Stimulated activated CD4-positive, alpha-beta T cell treated with anti-CD3 and anti-CD28 coated beads, Interleukin-1b, Interleukin-23, amount 100 ng/mL, for 4 hours (primary cell): Measurements from ENCODE around the gene CA10.

Experiments used
- DNase-seq, 2 donors: peaks; one replicate each; pipeline ENCODE4 v3.0.0-alpha.2; 2020; ENCODE audit warnings: low read depth in 2 of 2

The CA10 gene

DNA sequence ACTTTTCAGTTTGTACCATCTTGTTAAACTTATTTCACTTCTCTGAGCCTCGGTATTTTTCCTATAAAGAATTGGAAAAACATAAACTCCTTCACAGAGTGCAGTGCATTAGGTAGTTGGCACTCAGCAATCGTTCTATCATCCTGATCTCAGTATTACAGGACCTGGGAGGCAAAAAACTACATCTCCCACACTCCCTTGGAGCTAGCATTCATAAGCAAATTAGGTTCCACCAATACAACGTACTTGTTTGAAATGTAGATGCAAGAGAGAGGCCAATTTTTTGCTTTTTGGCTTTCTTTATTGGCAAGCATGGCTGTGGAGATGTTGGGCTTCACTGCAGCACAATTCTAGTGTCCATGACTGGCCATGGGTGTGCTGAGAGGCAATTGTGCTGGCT is 285.2 kb downstream of the CA10 start:
- no peak for DNase-seq

DNA sequence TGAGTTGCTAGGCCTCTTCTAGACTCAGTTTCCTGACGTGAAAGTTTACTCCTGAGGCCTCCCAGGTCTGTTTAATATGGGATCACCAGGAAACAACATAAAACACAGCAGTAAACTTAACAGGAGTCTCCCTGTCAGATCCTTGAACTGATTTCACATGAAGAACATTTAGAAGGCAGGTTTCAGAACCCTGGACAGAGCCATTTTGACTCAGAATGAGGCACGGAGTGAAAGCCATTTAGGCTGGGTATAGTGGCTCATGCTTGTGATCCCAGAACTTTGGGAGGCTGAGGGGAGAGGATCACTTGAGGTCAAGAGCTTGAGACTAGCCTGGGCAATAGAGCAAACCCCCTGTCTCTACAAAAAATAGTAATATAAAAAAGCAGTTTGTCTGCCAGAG is 289.1 kb downstream of the CA10 start:
- no peak for DNase-seq

DNA sequence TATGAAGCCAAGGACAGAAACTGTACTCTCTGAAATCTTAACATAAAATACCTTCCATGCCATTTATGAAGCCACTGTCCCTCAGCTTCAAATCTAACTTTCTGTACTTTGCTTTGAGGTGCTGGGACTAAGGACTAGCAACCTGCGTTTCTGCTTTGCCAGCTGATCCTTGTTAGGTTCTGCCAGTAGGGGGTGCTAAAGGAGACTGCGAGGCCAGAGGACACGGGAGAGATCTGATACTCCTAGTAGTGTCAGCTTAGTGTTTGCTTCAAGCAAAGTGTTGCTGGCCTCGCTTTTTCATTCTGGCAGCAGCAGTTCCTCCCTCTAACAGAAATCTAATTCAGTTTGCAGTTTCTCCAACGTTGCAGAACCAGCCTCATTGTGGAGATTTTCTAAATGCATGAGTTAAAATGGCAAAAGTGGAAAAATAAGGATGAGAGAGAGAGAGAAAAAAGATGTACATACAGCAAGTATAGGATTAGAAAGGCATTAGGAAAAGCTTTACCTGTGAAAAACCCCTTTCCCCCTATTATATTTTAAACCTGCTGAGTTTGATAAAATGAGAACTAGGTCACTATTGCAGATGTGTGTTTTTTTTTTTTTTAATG is 297.5 kb downstream of the CA10 start:
- no peak for DNase-seq

DNA sequence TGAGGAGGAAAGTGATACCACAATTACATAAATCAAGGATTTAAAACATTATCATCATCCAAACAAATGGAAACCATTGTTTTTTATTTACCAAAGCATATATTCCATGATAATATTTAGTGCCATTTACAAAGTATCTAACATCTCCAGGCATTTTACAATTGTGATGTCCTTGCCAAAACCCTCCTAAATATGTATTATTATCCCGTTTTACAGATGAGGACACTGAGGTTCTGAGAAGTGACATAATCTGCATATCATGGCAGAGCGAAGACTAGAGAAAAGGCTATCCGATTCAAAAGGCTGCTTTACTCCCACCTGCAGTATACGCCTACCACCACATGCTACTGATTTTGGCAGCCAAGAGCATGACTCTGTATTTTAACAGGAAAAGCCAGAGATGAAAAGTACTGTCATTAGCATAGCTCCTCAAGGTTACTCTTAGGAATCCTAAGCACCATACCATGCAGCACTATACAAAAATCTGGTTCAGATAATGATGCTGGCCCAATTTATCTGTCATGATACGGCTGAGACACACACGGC is 301.4 kb downstream of the CA10 start:
- no peak for DNase-seq

DNA sequence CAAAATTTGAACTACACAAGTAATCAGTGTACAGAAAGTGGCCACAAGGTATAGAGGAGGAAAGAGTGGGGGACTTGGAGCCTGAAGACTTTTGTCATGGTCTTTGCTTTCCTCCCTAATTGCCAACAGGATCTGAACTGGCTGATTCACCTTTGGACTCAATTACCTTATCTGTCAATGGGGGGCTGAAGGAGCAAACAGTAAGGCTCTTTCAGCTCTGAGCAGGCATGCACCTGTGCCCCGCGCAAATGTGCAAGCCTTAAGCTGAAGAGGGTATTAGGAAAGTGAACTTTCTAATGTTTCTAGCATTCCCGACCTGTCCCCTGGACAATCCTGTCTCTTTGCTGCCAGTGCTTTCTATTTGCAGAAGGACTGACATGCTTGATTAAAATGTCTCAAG is 302.7 kb downstream of the CA10 start:
- DNase-seq = no peak

DNA sequence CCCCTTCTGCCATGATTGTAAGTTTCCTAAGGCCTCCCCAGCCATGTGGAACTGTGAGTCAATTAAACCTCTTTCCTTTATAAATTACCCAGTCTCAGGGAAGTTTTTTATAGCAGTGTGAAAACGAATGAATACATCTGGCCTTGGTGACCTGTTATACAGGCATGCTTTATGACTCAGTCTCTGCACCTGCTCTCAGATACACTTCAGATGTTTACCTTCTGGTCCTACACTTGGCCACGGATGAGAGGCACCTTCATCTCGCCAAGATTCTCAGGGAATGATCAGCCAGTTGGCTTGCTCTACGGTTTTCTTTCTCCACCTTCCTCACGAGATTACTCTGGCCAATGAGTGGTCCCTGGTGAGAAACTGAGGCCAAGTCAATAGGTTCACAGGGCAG is 304.7 kb downstream of the CA10 start:
- no peak for DNase-seq

DNA sequence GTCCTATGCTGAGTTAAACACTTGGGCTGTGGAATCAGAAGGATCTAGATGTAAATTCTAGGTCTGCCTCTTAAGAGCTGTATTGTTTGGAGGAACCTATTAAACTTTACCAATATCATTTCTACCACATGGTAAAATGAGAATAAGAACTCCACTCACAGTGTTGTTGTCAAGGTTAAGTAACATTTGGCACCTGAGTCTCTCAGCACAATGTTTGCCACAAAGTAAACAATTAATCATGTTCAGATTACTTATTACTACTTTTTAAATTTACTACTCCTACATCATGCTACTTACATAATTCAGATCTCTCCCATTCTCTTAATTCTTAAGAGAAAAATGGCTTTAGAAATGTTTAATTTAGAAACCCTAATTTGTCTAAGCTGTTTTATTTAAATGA is 305.9 kb downstream of the CA10 start:
- no peak for DNase-seq

DNA sequence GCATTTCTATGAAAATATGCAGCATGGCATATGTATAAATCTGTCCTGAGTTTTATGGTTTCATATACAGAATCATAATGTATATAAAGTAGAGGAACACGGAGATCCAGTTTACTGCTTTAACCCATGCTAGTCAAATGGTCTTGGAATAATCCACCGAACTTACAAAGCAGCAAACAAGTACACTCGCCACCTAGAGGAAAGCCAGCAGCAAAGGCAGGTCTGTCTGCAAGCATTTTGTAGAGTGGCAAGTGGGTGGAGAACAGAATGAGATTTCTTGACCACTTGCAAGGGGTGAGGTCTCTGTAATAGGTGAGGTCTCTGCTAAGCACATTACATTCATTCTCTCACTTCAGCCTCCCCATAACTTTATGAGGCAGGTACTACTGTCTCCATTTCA is 308.3 kb downstream of the CA10 start:
- no peak for DNase-seq

DNA sequence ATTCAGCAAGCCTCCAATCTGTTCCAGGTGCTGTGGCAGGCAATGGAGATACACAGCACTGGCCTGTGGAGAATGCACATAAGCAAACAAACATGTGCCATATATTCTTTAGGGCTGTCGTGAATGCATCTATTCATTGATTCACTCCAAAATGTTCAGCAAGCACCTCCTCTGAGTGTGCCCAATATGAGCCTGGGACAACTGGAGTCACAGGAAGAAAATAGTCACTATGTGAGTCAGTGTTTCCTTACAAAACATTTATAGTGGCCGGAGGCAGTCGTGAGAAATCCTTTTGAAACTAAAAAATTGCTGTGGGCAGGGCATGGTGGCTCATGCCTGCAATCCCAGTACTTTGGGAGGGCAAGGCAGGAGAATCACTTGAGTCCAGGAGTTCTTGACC is 310.1 kb downstream of the CA10 start:
- no peak for DNase-seq

DNA sequence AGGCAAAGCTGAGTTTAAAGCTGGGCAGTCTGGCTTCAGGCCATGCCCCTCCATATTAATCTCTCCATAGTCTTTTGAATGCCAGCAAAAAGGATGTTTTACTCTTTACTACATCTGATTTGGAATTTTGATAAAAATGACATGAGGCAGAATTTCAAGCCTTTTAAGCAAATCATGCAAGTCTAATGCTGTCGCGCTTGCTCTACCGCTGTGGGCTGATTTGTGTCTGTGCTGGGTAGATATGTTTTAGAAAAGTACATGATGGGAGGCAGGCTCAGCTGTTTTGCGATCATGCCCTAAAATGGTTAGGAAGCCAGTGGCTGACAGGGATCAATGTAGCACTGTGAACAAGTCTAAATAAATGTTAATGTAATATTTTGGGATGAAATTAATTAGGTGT is 311.9 kb downstream of the CA10 start:
- no peak for DNase-seq

DNA sequence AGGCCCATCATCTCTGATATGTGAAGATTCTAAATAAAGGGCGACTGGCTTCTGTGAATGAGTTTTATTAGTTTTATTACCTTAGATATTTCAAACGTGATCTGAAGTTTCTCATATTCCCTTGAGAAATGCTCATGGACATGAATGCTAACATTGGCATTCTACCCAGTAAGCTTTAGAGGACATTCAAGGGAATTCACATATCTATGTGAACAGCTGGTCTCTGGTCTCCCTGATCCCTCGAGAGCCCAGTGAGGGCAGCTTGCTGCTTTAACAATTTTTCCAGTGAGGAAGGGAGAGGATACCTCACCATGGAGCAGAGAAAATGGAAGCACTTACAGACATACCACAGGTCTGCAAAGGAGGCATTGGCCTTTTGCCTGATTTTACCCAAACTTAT is 312.7 kb downstream of the CA10 start:
- DNase-seq = no peak

DNA sequence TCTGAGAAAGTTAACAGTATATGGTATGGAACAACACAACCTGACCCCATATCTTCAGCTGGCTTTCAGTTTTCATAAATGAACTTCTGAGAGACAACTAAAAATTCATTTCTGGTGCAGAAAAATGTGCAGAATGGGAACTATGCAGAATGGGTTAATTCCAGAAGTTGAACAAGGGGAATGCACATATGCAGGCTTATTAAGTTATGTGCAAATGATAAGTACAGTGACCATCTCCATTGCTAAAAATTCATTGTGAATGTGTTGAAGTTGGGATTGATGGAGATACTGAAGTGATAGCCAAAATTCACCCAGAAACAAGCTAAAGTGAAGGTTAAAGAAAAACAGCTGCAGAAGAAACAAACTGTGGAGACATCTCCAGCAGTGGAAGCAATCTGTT is 315.8 kb downstream of the CA10 start:
- DNase-seq = no peak

DNA sequence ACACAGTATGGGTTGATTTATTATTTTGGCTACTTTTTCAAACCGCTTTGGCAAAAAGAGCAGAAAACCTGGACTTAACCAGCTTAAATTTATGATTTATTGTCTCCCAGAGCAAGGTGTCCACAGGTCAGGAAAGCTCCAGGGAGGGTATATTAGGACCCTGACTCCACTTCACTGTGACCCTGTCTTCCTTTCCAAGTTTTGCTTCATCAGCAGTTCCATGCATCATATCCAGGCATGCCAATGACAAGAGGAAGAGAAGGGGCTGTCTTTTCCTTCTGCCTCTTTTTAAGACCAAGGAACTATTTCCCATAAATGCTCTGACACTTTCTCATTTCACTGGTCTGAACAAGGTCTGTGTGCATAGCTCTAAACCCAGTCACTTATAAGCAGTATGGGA is 316.8 kb downstream of the CA10 start:
- DNase-seq = no peak

DNA sequence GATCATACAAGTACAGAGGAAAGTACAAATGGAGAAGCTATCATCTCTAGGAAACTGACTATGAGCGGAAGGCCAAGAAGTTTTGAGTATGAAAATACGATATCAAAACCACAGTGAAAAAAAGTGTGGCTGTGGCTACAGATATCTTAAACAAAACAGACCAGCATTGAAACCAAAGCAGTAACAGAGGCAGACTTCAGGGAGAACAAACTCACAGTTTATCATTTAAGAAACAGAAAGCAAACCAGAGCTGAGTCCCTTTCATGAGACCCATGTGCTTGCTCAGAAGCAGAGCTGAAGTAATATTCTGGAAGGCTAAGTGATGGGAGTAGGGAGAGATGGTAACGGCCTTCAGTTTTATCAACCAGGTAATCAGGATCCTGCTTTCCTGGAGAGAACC is 317.8 kb downstream of the CA10 start:
- no peak for DNase-seq

DNA sequence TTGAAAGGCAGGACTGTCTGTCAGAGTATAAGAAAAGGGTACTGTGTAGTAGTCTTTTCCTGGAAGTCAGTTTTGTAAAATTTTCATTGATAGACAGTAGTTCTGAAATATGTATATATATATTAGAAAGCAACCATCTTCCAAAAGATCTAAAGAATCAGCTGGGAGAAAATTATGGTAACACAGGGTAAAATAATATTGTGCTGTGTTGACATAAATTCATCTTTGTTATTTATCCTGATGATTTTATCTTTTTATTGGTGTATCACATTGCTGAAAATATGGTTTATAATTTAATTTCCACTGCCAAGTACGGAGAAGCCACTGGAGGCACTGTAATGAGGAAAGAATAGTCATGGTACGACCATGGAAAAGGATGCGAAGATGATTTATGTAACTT is 324.9 kb downstream of the CA10 start:
- no peak for DNase-seq

DNA sequence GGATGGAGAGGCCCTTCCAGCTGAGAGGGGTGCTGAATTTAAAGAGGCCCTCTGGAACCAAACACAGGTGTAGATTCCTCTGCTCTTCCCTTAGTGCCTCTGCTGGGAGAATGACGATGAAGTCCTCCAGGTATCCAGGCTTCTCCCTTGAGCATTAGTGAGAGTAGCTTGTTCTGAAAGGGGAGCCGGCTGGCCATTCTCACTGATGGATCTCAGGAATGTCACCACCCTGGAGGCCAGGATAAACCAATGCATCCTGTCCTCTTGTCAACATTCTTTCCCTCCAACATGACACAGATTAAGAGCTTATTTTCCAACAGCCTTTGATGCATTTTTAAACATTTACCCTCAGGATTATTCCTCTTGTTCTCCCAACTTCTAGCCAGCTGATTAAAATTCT is 325.5 kb downstream of the CA10 start:
- no peak for DNase-seq

DNA sequence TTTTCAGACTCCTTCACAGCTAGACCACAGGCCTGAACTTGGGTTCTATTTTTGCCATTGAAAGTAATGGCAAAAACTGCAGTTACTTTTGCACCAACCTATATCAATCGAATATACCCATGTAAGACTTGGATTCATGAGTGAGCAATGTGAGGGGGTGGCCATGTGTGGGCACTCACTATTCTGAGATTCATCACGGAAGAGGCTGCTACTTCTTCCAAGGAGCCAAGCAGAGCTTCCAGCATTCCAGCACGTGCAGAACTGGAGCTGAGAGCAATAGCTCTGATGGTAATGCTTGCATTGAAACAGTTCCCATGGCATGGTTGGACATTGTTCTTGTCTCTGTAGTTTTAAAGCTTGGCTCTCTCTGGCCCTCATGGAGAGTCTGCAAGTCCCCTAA is 327.6 kb downstream of the CA10 start:
- DNase-seq = no peak

DNA sequence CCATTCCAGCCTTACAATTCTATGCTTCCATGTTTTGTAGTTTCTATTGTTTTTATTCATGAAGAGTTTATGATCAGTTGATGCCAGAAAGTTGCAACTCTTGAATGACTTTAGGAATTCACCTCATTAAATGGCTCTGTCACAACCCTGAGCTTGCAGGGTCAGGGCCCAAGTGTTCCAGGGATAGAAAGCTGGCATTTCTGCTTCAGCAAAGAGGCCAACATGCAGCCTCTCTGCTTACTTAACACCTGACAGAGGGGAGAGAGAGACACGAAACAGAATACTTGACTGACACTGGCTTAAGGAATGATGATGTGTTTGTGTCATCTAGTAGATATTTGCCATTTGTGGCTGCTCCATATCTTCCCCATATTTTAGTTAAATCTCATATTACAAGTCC is 328.1 kb downstream of the CA10 start:
- DNase-seq = no peak

DNA sequence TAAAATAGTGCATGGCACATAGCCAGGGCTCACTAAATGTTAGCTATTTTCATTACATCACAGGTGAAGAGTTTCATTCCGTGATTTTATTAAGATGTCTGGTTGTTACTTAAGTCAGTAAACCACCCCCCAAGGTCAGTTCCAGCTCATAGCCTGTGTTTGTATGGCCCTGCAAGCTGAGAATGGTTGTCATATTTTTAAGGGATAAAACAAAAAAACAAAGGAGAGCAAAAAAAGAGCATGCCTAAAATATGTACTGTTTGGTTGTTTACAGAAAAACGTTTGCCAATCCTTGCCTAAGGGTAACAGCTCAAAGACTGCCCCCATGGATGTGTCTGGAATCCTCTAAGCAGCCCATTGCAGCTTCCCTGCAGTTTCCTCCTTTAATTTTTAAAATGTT is 329.6 kb downstream of the CA10 start:
- no peak for DNase-seq

DNA sequence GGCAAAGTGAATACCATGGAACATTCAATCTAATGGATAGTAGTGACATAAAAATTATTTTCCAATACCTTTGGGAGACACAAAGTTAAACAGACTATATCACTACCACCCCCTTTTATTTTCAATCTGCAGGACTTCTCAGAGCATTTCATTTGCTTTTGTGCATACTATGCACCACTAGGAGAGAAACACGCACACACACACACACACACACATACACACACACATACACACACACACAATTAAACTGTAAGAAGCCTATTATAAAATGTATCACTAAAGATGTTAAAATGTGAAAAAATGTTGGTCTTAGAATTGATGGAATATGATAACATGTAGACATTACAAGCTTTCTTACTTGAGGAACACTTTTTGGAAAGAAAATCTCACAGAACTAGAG is 331.4 kb downstream of the CA10 start:
- no peak for DNase-seq

DNA sequence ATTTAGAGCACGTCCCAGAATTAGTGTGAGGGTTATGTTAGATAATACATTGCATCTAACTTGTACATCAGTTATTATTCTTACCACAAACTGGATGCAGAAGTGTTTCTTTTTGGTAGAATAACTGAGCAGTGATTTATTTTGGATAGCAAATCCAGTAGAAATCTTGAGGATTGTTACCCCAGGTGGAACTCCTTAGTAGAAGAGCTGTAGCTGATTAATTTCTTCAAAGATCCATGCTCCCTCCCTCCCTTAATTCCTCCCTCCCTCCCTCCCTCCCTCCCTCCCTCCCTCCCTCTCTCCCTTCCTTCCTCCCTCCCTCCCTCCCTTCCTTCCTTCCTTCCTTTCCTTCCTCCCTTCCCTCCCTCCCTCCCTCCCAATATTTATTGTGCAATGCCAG is 337.7 kb downstream of the CA10 start:
- no peak for DNase-seq

DNA sequence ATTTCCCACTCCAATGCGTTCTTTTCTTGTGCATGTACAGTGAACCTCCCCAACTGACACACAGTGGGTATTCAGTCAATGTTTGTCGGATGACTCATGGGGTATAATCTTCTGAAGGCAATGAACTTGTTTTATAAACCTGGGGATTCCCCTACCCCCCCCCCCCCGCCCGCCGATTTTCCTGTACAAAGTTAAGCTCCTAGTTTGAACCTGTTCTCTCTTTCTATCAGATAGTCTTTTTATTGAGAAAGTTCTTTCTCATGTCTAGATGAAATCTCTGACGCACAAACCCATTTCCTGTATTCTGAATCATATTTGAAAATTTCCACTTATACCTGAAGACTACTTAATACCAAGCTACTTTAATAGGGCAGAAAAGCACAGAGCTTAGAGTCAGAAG is 338.3 kb downstream of the CA10 start:
- no peak for DNase-seq

DNA sequence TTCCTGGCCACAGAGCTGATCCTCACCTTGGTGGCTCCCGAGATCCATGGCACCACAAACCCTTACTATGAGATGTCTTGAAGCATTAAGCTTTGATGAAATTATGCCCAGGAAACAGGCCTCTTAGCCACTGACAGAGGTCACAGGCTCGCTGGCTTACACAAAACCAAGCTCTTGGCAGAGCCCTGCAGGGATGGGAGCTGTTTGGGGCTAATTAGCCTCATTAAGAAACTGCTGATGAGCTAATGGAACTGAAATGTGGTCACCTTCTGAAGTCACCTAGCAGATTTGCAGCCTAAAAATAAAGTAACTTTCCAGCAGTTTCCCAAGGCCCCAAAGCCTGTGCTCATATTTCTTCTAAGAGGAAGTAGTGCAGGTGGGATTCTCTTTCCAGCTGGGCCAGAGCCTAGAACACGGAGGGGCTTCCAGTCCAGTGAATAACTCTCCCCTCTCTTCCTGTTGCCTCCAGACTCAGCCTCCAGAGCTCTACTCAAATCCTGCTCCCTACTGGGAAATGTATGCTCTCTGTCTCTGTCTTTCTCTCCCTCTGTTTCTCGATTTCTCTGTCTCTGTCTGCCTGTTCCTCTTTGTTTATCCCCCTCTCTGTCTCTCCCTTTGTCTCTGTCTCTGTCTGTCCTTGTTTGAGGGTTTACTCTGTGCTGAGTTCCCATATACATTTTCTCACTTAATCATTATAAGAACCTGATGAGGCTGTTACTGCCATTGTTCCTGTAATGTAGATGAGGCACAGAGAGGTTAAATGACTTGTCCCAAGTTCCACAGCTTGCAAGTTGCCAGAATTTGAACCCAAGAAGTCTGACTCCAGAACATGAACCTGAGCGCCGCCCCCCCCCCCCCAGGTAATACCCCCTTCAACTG is 338.9 kb downstream of the CA10 start:
- DNase-seq = no peak
